Mesenchymal stem cell (in vitro differentiated cells and primary cell): ENCODE results near the gene SKAP1.

Source experiments
- DNase-seq: peaks from one replicate; pipeline ENCODE4 v3.0.0-alpha.2; 2013
- H2AFZ ChIP-seq: one replicate; pipeline ENCODE4 v1.6.1; 2013; ENCODE audit warnings: low read depth, mild to moderate bottlenecking, control low read depth, inconsistent platforms, low read length, moderate library complexity
- H2AK5ac ChIP-seq: 2 replicates; pipeline ENCODE4 v1.6.1; 2013; ENCODE audit warnings: low read length, moderate library complexity, mild to moderate bottlenecking, inconsistent platforms; ENCODE audit not compliant: severe bottlenecking
- H2BK120ac ChIP-seq: one replicate; pipeline ENCODE4 v1.6.1; 2013; ENCODE audit warnings: low read depth, mild to moderate bottlenecking, inconsistent platforms, low read length, moderate library complexity
- H2BK12ac ChIP-seq, 2 experiments: one replicate each; pipeline ENCODE4 v1.6.1; 2013; ENCODE audit warnings: inconsistent platforms in 2 of 2, low read length in 2 of 2, mild to moderate bottlenecking in 2 of 2, moderate library complexity in 2 of 2, control low read depth in 1 of 2
- H2BK15ac ChIP-seq: one replicate; pipeline ENCODE4 v1.6.1; 2013; ENCODE audit warnings: mild to moderate bottlenecking, low read depth, inconsistent platforms; ENCODE audit not compliant: poor library complexity, severe bottlenecking
- H2BK5ac ChIP-seq: 2 replicates; pipeline ENCODE4 v1.6.1; 2013; ENCODE audit warnings: low read depth, mild to moderate bottlenecking, low read length, control low read depth, inconsistent platforms; ENCODE audit not compliant: poor library complexity, severe bottlenecking
- H3K14ac ChIP-seq, 2 experiments: one replicate each; pipeline ENCODE4 v1.6.1; 2013; ENCODE audit warnings: inconsistent platforms in 2 of 2, low read length in 2 of 2, control low read depth in 1 of 2, mild to moderate bottlenecking in 1 of 2, moderate library complexity in 1 of 2
- H3K18ac ChIP-seq, 2 experiments: one replicate each; pipeline ENCODE4 v1.6.1; 2013; ENCODE audit warnings: inconsistent platforms in 2 of 2, low read length in 2 of 2, control low read depth in 1 of 2, low read depth in 1 of 2, mild to moderate bottlenecking in 1 of 2
- H3K23ac ChIP-seq, 2 experiments: one replicate each; pipeline ENCODE4 v1.6.1; 2013; ENCODE audit warnings: inconsistent platforms in 2 of 2, low read length in 2 of 2, mild to moderate bottlenecking in 2 of 2, moderate library complexity in 2 of 2, control low read depth in 1 of 2
- H3K27ac ChIP-seq: 2 replicates; pipeline ENCODE4 v1.5.1; 2013; ENCODE audit warnings: mild to moderate bottlenecking, moderate library complexity, low read length, control low read depth, inconsistent platforms; ENCODE audit not compliant: poor library complexity, severe bottlenecking
- H3K27me3 ChIP-seq, 2 experiments: 2 replicates each; pipeline versions ENCODE4 v1.6.1 to v1.7.0; 2013; ENCODE audit warnings: low read length in 2 of 2, mild to moderate bottlenecking in 2 of 2, moderate library complexity in 2 of 2, control low read depth in 1 of 2, inconsistent platforms in 1 of 2; ENCODE audit not compliant: control insufficient read depth in 1 of 2, insufficient read depth in 1 of 2
- H3K36me3 ChIP-seq, 2 experiments: 2 replicates each; pipeline versions ENCODE4 v1.6.1 to v1.7.0; 2013; ENCODE audit warnings: low read length in 2 of 2, control low read depth in 1 of 2, inconsistent platforms in 1 of 2, low read depth in 1 of 2, mild to moderate bottlenecking in 1 of 2; ENCODE audit not compliant: insufficient read depth in 2 of 2, control insufficient read depth in 1 of 2
- H3K4ac ChIP-seq, 2 experiments: one replicate each; pipeline ENCODE4 v1.6.1; 2013; ENCODE audit warnings: inconsistent platforms in 2 of 2, low read length in 2 of 2, mild to moderate bottlenecking in 2 of 2, moderate library complexity in 2 of 2, control low read depth in 1 of 2, low read depth in 1 of 2
- H3K4me1 ChIP-seq: 2 replicates; pipeline ENCODE4 v1.6.1; 2013; ENCODE audit warnings: low read depth, low read length, control low read depth; ENCODE audit not compliant: control insufficient read depth, insufficient read depth
- H3K4me2 ChIP-seq: 2 replicates; pipeline ENCODE4 v1.6.1; 2013; ENCODE audit warnings: low read length, mild to moderate bottlenecking, inconsistent platforms; ENCODE audit not compliant: poor library complexity, severe bottlenecking
- H3K4me3 ChIP-seq, 2 experiments: 2 replicates each; pipeline versions ENCODE4 v1.5.1 to v1.7.0; 2013; ENCODE audit warnings: low read length in 2 of 2, mild to moderate bottlenecking in 2 of 2, control low read depth in 1 of 2, low read depth in 1 of 2; ENCODE audit not compliant: insufficient read depth in 1 of 2
- H3K79me1 ChIP-seq: replicated peaks from 2 replicates; pipeline ENCODE4 v1.6.1; 2013; ENCODE audit warnings: mild to moderate bottlenecking, control low read depth, low read length, inconsistent platforms; ENCODE audit not compliant: poor library complexity, severe bottlenecking
- H3K9ac ChIP-seq: 2 replicates; pipeline ENCODE4 v1.7.0; 2013; ENCODE audit warnings: mild to moderate bottlenecking, low read length, moderate library complexity
- H3K9me3 ChIP-seq: 2 replicates; pipeline ENCODE4 v1.7.0; 2013; ENCODE audit warnings: mild to moderate bottlenecking, low read length; ENCODE audit not compliant: control insufficient read depth
- H4K8ac ChIP-seq: one replicate; pipeline ENCODE4 v1.6.1; 2013; ENCODE audit warnings: inconsistent platforms, mild to moderate bottlenecking, low read length, moderate library complexity
- H4K91ac ChIP-seq: one replicate; pipeline ENCODE4 v1.6.1; 2013; ENCODE audit warnings: mild to moderate bottlenecking, low read length, inconsistent platforms
- WGBS: methylation state at CpG from one replicate; pipeline ENCODE4 v1.1.7; 2013; ENCODE audit warnings: mixed read lengths; 5-methylcytosine and 5-hydroxymethylcytosine counted together

SKAP1 gene

GRCh38 chr17:48177816-48178215 lies 252.2 kb downstream of the SKAP1 start:
- Histone ChIP-seq H2BK12ac (no peak overlapping the region), H3K4me3 (no peak overlapping the region), H3K4ac (no peak overlapping the region), H3K9me3 (no peaks in the 10 kb centered on the region), H3K36me3 (no peaks in the 10 kb centered on the region), H2BK5ac (no peak overlapping the region), H3K18ac (no peak overlapping the region), H3K79me1 (no peaks in the 10 kb centered on the region), H3K4me1 (peaks cover 5% of the 10 kb centered on the region), H3K4me2 (no peak overlapping the region), H2BK120ac (no peak overlapping the region), H3K23ac (no peak overlapping the region), H4K8ac (no peak overlapping the region), H4K91ac (no peak overlapping the region), H3K27me3 (peaks cover 0 to 37% of the 10 kb centered on the region in 2 experiments), H3K27ac (no peak overlapping the region), H3K9ac (no peak overlapping the region), H2AK5ac (no peak overlapping the region), H2AFZ (no peak overlapping the region), H2BK15ac (no peak overlapping the region), H3K14ac (no peak overlapping the region)
- no peak for DNase-seq
- 83% methylated on average over 1 of the region's 1 CpG for WGBS

DNA sequence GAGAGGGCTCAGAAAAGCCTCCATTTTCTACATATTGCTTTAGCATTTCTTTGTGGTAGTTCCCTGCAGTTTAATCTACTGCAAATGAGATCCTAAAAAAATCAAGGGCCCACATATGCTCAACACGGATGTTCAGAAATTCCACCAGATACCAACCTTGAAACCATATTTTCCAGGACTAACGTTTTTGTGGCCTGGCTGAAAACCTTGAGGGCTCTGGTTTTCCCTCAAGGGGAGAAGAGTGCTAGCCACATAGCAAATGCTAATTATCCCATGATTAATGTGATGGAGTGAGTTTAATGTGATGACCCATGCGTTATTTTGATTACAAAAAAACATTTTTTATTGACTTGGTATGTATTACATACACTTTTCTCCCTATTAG lies 253.6 kb downstream of the SKAP1 start:
- H3K27me3 ChIP-seq = peaks cover 0 to 28% of the 10 kb centered on the region in 2 experiments
- H3K4me2 ChIP-seq = no peak overlapping the region
- peaks cover 5% of the 10 kb centered on the region for H3K4me1 ChIP-seq
- peak overlapping the region; percentile 19 for H2AFZ ChIP-seq
- H3K9me3 ChIP-seq = no peaks in the 10 kb centered on the region
- peak overlapping the region; percentile 67 for H3K9ac ChIP-seq
- no peak for DNase-seq
- H3K36me3 ChIP-seq = no peaks in the 10 kb centered on the region
- 93% methylated on average over 2 of the region's 3 CpGs for WGBS
- no peak overlapping the region for H3K18ac ChIP-seq
- H2BK120ac ChIP-seq = no peak overlapping the region
- no peak overlapping the region for H3K23ac ChIP-seq
- H2BK15ac ChIP-seq = no peak overlapping the region
- H3K27ac ChIP-seq = peak overlapping the region; percentile 78
- H2BK12ac ChIP-seq = no peak overlapping the region
- no peaks in the 10 kb centered on the region for H3K79me1 ChIP-seq
- H4K8ac ChIP-seq = no peak overlapping the region
- no peak overlapping the region for H4K91ac ChIP-seq
- H3K4ac ChIP-seq = no peak overlapping the region
- H3K14ac ChIP-seq = no peak overlapping the region
- no peak overlapping the region for H2BK5ac ChIP-seq
- no peak overlapping the region for H3K4me3 ChIP-seq
- no peak overlapping the region for H2AK5ac ChIP-seq

DNA sequence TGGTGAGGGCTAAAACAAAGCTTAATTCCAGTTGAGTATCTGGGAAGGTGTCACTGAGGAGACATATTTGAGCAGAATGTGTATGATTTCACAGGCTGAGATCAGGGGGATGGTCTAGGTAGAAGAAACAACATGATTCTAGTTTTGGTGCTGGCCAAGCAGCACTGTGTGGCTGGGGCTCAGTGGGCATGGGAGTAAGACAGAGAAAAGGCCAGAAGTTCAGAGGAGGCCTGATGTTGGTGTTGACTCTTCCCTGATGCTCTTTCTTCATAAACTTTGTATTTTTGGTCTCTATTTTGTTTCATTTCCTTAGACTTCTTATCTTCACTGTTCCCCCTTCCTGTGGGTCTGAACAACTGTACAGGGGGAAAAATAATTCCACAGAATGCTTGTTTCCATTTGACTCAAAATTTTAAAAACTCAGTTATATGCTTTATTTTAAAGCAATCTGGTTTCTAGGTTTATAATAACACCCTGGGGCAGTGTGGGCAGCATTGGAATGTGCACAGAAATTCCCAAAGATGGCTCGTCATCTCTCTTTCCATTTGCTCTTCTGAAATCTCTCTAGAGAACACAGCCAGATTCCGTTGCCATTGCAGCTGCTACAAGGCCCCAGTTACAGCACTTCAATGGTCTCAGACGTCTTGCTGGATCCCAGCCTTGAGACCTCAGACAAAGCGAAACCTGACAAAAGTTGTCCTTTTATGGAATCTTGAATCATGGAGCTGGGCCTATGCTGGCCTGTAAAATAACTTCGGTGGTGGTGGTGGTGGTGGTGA lies 254.1 kb downstream of the SKAP1 start:
- H3K27me3 ChIP-seq = peaks cover 0 to 22% of the 10 kb centered on the region in 2 experiments
- peak overlapping the region; percentile 67 for H3K9ac ChIP-seq
- 76% methylated on average over 4 of the region's 5 CpGs for WGBS
- H3K36me3 ChIP-seq = no peaks in the 10 kb centered on the region
- H3K4me2 ChIP-seq = no peak overlapping the region
- H3K14ac ChIP-seq = no peak overlapping the region
- H3K23ac ChIP-seq = no peak overlapping the region
- H2BK5ac ChIP-seq = no peak overlapping the region
- no peak overlapping the region for H2BK120ac ChIP-seq
- no peak overlapping the region for H2BK15ac ChIP-seq
- no peaks in the 10 kb centered on the region for H3K79me1 ChIP-seq
- peak overlapping the region; percentile 19 for H2AFZ ChIP-seq
- H3K4me3 ChIP-seq = no peak overlapping the region
- DNase-seq = peak; percentile 29
- no peak overlapping the region for H2BK12ac ChIP-seq
- no peak overlapping the region for H2AK5ac ChIP-seq
- H3K9me3 ChIP-seq = no peaks in the 10 kb centered on the region
- H3K4ac ChIP-seq = no peak overlapping the region
- H3K18ac ChIP-seq = no peak overlapping the region
- H4K8ac ChIP-seq = no peak overlapping the region
- no peak overlapping the region for H4K91ac ChIP-seq
- H3K27ac ChIP-seq = peak overlapping the region; percentile 78
- peaks cover 5% of the 10 kb centered on the region for H3K4me1 ChIP-seq

- Histone ChIP-seq H2AK5ac (peak overlapping the region; percentile 44), H3K4me3 (no peak overlapping the region), H4K8ac (no peak overlapping the region), H3K23ac (no peak overlapping the region), H3K27ac (no peak overlapping the region), H3K9me3 (no peaks in the 10 kb centered on the region), H2BK5ac (no peak overlapping the region), H3K27me3 (peaks cover under 1 to 19% of the 10 kb centered on the region in 2 experiments), H3K4me2 (no peak overlapping the region), H2BK15ac (no peak overlapping the region), H3K9ac (no peak overlapping the region), H3K14ac (no peak overlapping the region), H2BK120ac (no peak overlapping the region), H4K91ac (no peak overlapping the region), H3K18ac (no peak overlapping the region), H3K4ac (no peak overlapping the region), H2BK12ac (no peak overlapping the region), H2AFZ (no peak overlapping the region), H3K4me1 (peaks cover 5% of the 10 kb centered on the region), H3K36me3 (no peaks in the 10 kb centered on the region), H3K79me1 (no peaks in the 10 kb centered on the region)
- no peak for DNase-seq
- WGBS = 98% methylated on average over 2 of the region's 3 CpGs
Measured at GRCh38 chr17:48174833-48175523, 255.0 kb downstream of the SKAP1 start.
